Progenitor cell of endocrine pancreas (in vitro differentiated cells): ENCODE results near the gene TANK. TPM values are rescaled to one million over a fixed set of nuclear protein-coding genes. Genes with fewer than 3 reads are reported as not detected.
A peak's percentile ranks its signal among the peaks of the same experiment; 100 is the strongest.

Experiments used
- DNase-seq: peaks from one replicate; pipeline ENCODE4 v3.0.0; 2021; ENCODE audit warnings: low spot score; ENCODE audit not compliant: unreplicated experiment
- H3K27ac Mint-ChIP-seq: 2 replicates; pipeline ENCODE4 v1.8.0; 2021; ENCODE audit warnings: mild to moderate bottlenecking, moderate library complexity, mixed read lengths
- H3K27me3 Mint-ChIP-seq: 2 replicates; pipeline ENCODE4 v1.8.0; 2021; ENCODE audit warnings: mixed read lengths
- H3K36me3 Mint-ChIP-seq: 2 replicates; pipeline ENCODE4 v1.8.0; 2022; ENCODE audit warnings: mixed read lengths; ENCODE audit not compliant: insufficient read depth
- H3K4me1 Mint-ChIP-seq: 2 replicates; pipeline ENCODE4 v1.8.0; 2021; ENCODE audit warnings: low read depth, mixed read lengths
- H3K4me3 Mint-ChIP-seq: 2 replicates; pipeline ENCODE4 v1.8.0; 2021; ENCODE audit warnings: low read depth, mild to moderate bottlenecking, moderate library complexity, mixed read lengths
- H3K9me3 Mint-ChIP-seq: 2 replicates; pipeline ENCODE4 v1.8.0; 2021; ENCODE audit warnings: low read depth, mixed read lengths
- CTCF ChIP-seq: fragments of 200-600 bp; sonication (generic); IDR thresholded peaks from one replicate; pipeline ENCODE4 v1.5.0; 2021; ENCODE audit warnings: antibody characterized with exemption, mild to moderate bottlenecking; ENCODE audit not compliant: unreplicated experiment
- total RNA-seq: library from RNA; stranded (reverse); gene quantifications from 2 replicates; pipeline ENCODE4 v1.2.1, GENCODE V29; 2021

Gene TANK
- total RNA-seq, 1 donor from 2014 or later = 33.5 TPM

GRCh38 chr2:161233858-161234431 lies 73.7 kb downstream of the TANK start:
- no peak for TF ChIP-seq CTCF
- Mint-ChIP-seq H3K9me3 (no peaks in the 10 kb centered on the region), H3K27me3 (peaks cover 19% of the 10 kb centered on the region), H3K4me1 (peaks cover 7% of the 10 kb centered on the region), H3K36me3 (peaks cover 6% of the 10 kb centered on the region), H3K4me3 (no peak overlapping the region), H3K27ac (no peak overlapping the region)
- DNase-seq = no peak

- TF ChIP-seq CTCF = no peak
- Mint-ChIP-seq H3K9me3 (no peaks in the 10 kb centered on the region), H3K4me1 (peaks cover 7% of the 10 kb centered on the region), H3K36me3 (peaks cover 5% of the 10 kb centered on the region), H3K27ac (no peak overlapping the region), H3K27me3 (peaks cover 19% of the 10 kb centered on the region), H3K4me3 (no peak overlapping the region)
- DNase-seq = no peak
These were observed 74.4 kb downstream of the TANK start for GRCh38 chr2:161234627-161235026.

GRCh38 chr2:161237392-161238264 lies 77.4 kb downstream of the TANK start:
- Mint-ChIP-seq H3K27me3 (peaks cover 38% of the 10 kb centered on the region), H3K4me1 (peaks cover 7% of the 10 kb centered on the region), H3K27ac (no peak overlapping the region), H3K4me3 (peak overlapping the region; percentile 82), H3K36me3 (no peaks in the 10 kb centered on the region), H3K9me3 (no peaks in the 10 kb centered on the region)
- TF ChIP-seq CTCF = no peak
- peak; percentile 18 for DNase-seq

GRCh38 chr2:161238265-161238559 lies 78.0 kb downstream of the TANK start:
- no peaks in the 10 kb centered on the region for H3K9me3 Mint-ChIP-seq
- no peaks in the 10 kb centered on the region for H3K36me3 Mint-ChIP-seq

More at GRCh38 chr2:161238265-161238559, 78.0 kb downstream of the TANK start:
- Mint-ChIP-seq H3K27ac (no peak overlapping the region), H3K4me3 (peak overlapping the region; percentile 82), H3K27me3 (peaks cover 38% of the 10 kb centered on the region), H3K4me1 (peaks cover 7% of the 10 kb centered on the region)
- DNase-seq = no peak
- TF ChIP-seq CTCF = no peak
